Vagina (tissue), 2 donors: Measurements from ENCODE around the gene TTC32. TPM values are rescaled to one million over a fixed set of nuclear protein-coding genes. Genes with fewer than 3 reads are reported as not detected.
A peak's percentile ranks its signal among the peaks of the same experiment; 100 is the strongest.

Source experiments
- DNase-seq, 2 donors: peaks; one replicate each; pipeline ENCODE4 v3.0.0-alpha.2; 2017; ENCODE audit errors: extremely low spot score in 2 of 2
- H3K27ac ChIP-seq: fragments of 200-600 bp; sonication (generic); one replicate; pipeline ENCODE4 v1.5.1; 2019
- H3K27me3 ChIP-seq: fragments of 200-600 bp; sonication (generic); one replicate; pipeline ENCODE4 v1.5.1; 2019
- H3K36me3 ChIP-seq, 2 donors: fragments of 200-600 bp; sonication (generic); one replicate each; pipeline ENCODE4 v1.5.1; 2017 to 2019
- H3K4me1 ChIP-seq: fragments of 200-600 bp; sonication (generic); one replicate; pipeline ENCODE4 v1.5.1; 2019
- H3K4me3 ChIP-seq, 2 donors: fragments of 200-600 bp; sonication (generic); 1 replicate in 1 of 2; 2 replicates in 1 of 2; pipeline ENCODE4 v1.5.1; 2016 to 2019
- H3K9me3 ChIP-seq: fragments of 200-600 bp; sonication (generic); one replicate; pipeline ENCODE4 v1.5.1; 2019
- CTCF ChIP-seq, 3 experiments: fragments of 450-650 bp in 2 of 3; fragments of 200-600 bp in 1 of 3; sonication (generic) in 1 of 3; IDR thresholded peaks; one replicate each; pipeline ENCODE4 v1.5.1; 2017 to 2019; ENCODE audit warnings: antibody characterized with exemption in 3 of 3, mild to moderate bottlenecking in 2 of 3, moderate library complexity in 2 of 3
- POLR2A ChIP-seq, 2 donors: fragments of 450-650 bp; IDR thresholded peaks; one replicate each; pipeline ENCODE4 v1.6.1; 2017; ENCODE audit warnings: antibody characterized with exemption in 2 of 2, mild to moderate bottlenecking in 2 of 2, moderate library complexity in 2 of 2
- POLR2AphosphoS5 ChIP-seq, 2 donors: sonication (generic); formaldehyde crosslinking; IDR thresholded peaks; one replicate each; pipeline ENCODE4 v1.9.0; 2017; ENCODE audit warnings: antibody characterized with exemption in 2 of 2, mild to moderate bottlenecking in 2 of 2, low read depth in 1 of 2; ENCODE audit not compliant: insufficient read depth in 1 of 2
- intact Hi-C: fragments of 100-400 bp; cut with DNase I; formaldehyde crosslinking; loops from one replicate; pipeline ENCODE4 v1.15.1; 2023
- total RNA-seq: library from RNA; depleted of rRNA; stranded (reverse); fragments of >200 nt; gene quantifications from one replicate; pipeline ENCODE4 v1.2.3, GENCODE V29; 2016

The TTC32 gene
- total RNA-seq: 15.2 TPM

- intact Hi-C loops: no loop called here
- H3K4me1 ChIP-seq: peaks cover 33% of the 10 kb centered on the region
- H3K27ac ChIP-seq: peak within 1 kb of the TSS; percentile 94
- TF ChIP-seq CTCF (IDR thresholded peaks at IDR 0.05) (no peak), POLR2A (IDR thresholded peaks at IDR 0.05) (peak in 1 of 2 donors; percentile 79), POLR2AphosphoS5 (IDR thresholded peaks at IDR 0.05; ENCODE audit: insufficient read depth in 1 of 2, low read depth in 1 of 2) (peak; percentile 89 to 95)
- H3K36me3 ChIP-seq: no peaks in the 10 kb centered on the region
- H3K27me3 ChIP-seq: no peaks in the 10 kb centered on the region
- DNase-seq: peak; percentile 95 to 96
- H3K9me3 ChIP-seq: no peaks in the 10 kb centered on the region
- H3K4me3 ChIP-seq: peak within 1 kb of the TSS; percentile 61 to 94
Measured at GRCh38 chr2:19901442-19902215, at the start of gene TTC32. TSS of gene TTC32 (minus strand) at chr2:19901983. CDS start at chr2:19901854, 129 bp downstream.

- Histone ChIP-seq H3K27me3 (no peaks in the 10 kb centered on the region), H3K4me1 (no peaks in the 10 kb centered on the region), H3K27ac (no peak overlapping the region), H3K9me3 (no peaks in the 10 kb centered on the region), H3K36me3 (no peaks in the 10 kb centered on the region), H3K4me3 (no peak overlapping the region)
- no peak for DNase-seq
- TF ChIP-seq POLR2A (IDR thresholded peaks at IDR 0.05) (no peak), CTCF (IDR thresholded peaks at IDR 0.05) (no peak), POLR2AphosphoS5 (IDR thresholded peaks at IDR 0.05; ENCODE audit: insufficient read depth in 1 of 2, low read depth in 1 of 2) (no peak)
- intact Hi-C loops: no loop called here
Measured at GRCh38 chr2:19949071-19949470, 47.3 kb upstream of the TTC32 start.

- H3K27me3 ChIP-seq: no peaks in the 10 kb centered on the region
- H3K4me3 ChIP-seq: no peak overlapping the region
- H3K36me3 ChIP-seq: no peaks in the 10 kb centered on the region
- no peak overlapping the region for H3K27ac ChIP-seq
- H3K4me1 ChIP-seq: no peaks in the 10 kb centered on the region
- intact Hi-C loops: no loop called here
- no peaks in the 10 kb centered on the region for H3K9me3 ChIP-seq
- TF ChIP-seq CTCF (IDR thresholded peaks at IDR 0.05) (no peak), POLR2A (IDR thresholded peaks at IDR 0.05) (no peak), POLR2AphosphoS5 (IDR thresholded peaks at IDR 0.05; ENCODE audit: insufficient read depth in 1 of 2, low read depth in 1 of 2) (no peak)
- no peak for DNase-seq
Measured at GRCh38 chr2:19947184-19947940, 45.6 kb upstream of the TTC32 start.

DNA sequence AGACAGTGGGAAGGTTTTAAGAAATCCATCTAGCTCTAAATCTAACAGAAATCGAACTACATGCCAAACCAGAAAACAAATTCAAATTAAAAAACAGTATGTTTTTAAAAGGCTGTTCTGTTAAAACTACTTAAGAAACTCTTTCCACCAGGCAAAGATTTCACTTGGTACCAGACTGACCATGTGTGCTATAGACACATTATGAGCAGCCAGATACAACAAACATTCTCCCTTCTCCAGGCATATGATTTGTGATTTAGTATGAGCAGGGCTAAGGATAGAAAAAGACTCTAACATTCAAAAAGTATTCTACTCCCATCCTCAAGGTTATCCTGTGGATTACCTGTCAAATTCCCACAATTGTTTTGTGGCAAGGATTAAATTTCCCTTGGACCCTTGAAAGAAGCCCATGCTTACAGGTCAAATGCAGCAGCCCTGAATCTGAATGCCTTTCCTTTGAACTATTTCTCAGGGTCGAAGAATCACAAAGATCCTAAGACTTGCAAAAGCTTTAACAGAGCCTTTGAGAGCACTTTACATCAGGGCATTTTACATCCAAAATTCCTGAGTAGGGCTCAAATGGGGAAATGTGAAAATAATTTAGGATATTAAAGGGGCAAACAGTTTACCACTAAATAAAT lies 42.5 kb upstream of the TTC32 start:
- no peaks in the 10 kb centered on the region for H3K27me3 ChIP-seq
- no peak overlapping the region for H3K4me3 ChIP-seq
- TF ChIP-seq CTCF (IDR thresholded peaks at IDR 0.05): no peak
- TF ChIP-seq POLR2A (IDR thresholded peaks at IDR 0.05): no peak
- no peak for TF ChIP-seq POLR2AphosphoS5 (IDR thresholded peaks at IDR 0.05; ENCODE audit: insufficient read depth in 1 of 2, low read depth in 1 of 2)
- intact Hi-C loops: no loop called here
- DNase-seq: no peak
- no peaks in the 10 kb centered on the region for H3K9me3 ChIP-seq
- no peaks in the 10 kb centered on the region for H3K4me1 ChIP-seq
- no peaks in the 10 kb centered on the region for H3K36me3 ChIP-seq
- H3K27ac ChIP-seq: no peak overlapping the region
